B cell (primary cell): ENCODE measurements around the gene ARIH2. TPM values are rescaled to one million over a fixed set of nuclear protein-coding genes. Genes with fewer than 3 reads are reported as not detected.
A peak's percentile ranks its signal among the peaks of the same experiment; 100 is the strongest.

Experiments
- ATAC-seq: fragments of 200-7000 bp; cut with Tn5 transposase; one replicate; pipeline ENCODE4 v1.10.0; 2021; ENCODE audit warnings: low read depth, mild to moderate bottlenecking, moderate number of reproducible peaks, moderate library complexity
- CTCF ChIA-PET: fragments of 350-600 bp; sonication (Branson Sonifier 250); formaldehyde crosslinking; loops from one replicate; lab custom pipeline; 2021; ENCODE audit warnings: antibody characterized with exemption, inconsistent platforms; lab: Charles Lee
- POLR2A ChIA-PET: fragments of 350-600 bp; sonication (Branson Sonifier 250); formaldehyde crosslinking; loops from one replicate; lab custom pipeline; 2021; ENCODE audit warnings: antibody characterized with exemption; lab: Charles Lee
- DNase-seq: peaks from one replicate; pipeline ENCODE4 v3.0.0; 2013
- H2AFZ ChIP-seq: 2 replicates; pipeline ENCODE4 v1.6.1; 2012; ENCODE audit warnings: mild to moderate bottlenecking, low read depth, low read length; ENCODE audit not compliant: insufficient read depth, poor library complexity, severe bottlenecking
- H3K27ac ChIP-seq, 2 donors: 1 replicate in 1 of 2; 2 replicates in 1 of 2; pipeline ENCODE4 v1.5.1; 2012 to 2013; ENCODE audit warnings: low read length in 2 of 2, mild to moderate bottlenecking in 2 of 2, moderate library complexity in 1 of 2
- H3K27me3 ChIP-seq, 4 experiments: fragments of 200-600 bp in 1 of 4; sonication (generic) in 1 of 4; replicated peaks in 1 of 4; 1 replicate in 2 of 4; 2 replicates in 2 of 4; pipeline versions ENCODE4 v1.6.1 to v1.7.0; 2013 to 2016; ENCODE audit warnings: low read length in 3 of 4, mild to moderate bottlenecking in 2 of 4, mixed read lengths in 1 of 4, moderate library complexity in 1 of 4; ENCODE audit not compliant: insufficient read depth in 4 of 4, control insufficient read depth in 3 of 4; ENCODE audit errors: control extremely low read depth in 1 of 4
- H3K36me3 ChIP-seq, 2 experiments: replicated peaks in 1 of 2; 1 replicate in 1 of 2; 2 replicates in 1 of 2; pipeline versions ENCODE4 v1.6.1 to v1.7.1; 2013; ENCODE audit warnings: low read length in 1 of 2; ENCODE audit not compliant: insufficient read depth in 2 of 2, control insufficient read depth in 1 of 2; ENCODE audit errors: control extremely low read depth in 1 of 2, extremely low read depth in 1 of 2
- H3K4me1 ChIP-seq, 2 donors: fragments of 200-600 bp in 1 of 2; sonication (generic) in 1 of 2; 1 replicate in 1 of 2; 2 replicates in 1 of 2; pipeline versions ENCODE4 v1.5.1 to v1.6.1; 2013 to 2017; ENCODE audit warnings: low read length in 2 of 2; ENCODE audit not compliant: control insufficient read depth in 2 of 2, insufficient read depth in 2 of 2
- H3K4me2 ChIP-seq: replicated peaks from 2 replicates; pipeline ENCODE3; 2012; ENCODE audit warnings: mild to moderate bottlenecking, low read depth, low read length; ENCODE audit not compliant: poor library complexity, severe bottlenecking
- H3K4me3 ChIP-seq, 5 experiments: fragments of 200-600 bp in 1 of 5; sonication (generic) in 1 of 5; 1 replicate in 3 of 5; 2 replicates in 2 of 5; pipeline versions ENCODE4 v1.5.1 to v1.7.0; 2011 to 2016; ENCODE audit warnings: low read length in 4 of 5, mild to moderate bottlenecking in 4 of 5, low read depth in 2 of 5, control low read depth in 1 of 5, moderate library complexity in 1 of 5; ENCODE audit not compliant: insufficient read depth in 1 of 5; ENCODE audit errors: control extremely low read depth in 1 of 5, extremely low read depth in 1 of 5
- H3K79me2 ChIP-seq: fragments of 200-600 bp; sonication (generic); one replicate; pipeline ENCODE4 v1.6.0; 2016; ENCODE audit warnings: low read length; ENCODE audit not compliant: control insufficient read depth, insufficient read depth
- H3K9ac ChIP-seq: fragments of 200-600 bp; sonication (generic); 2 replicates; pipeline ENCODE4 v1.6.1; 2017; ENCODE audit warnings: mild to moderate bottlenecking, low read length, moderate library complexity
- H3K9me3 ChIP-seq, 3 donors: one replicate each; pipeline versions ENCODE4 v1.6.1 to v1.7.1; 2013; ENCODE audit warnings: low read length in 2 of 3; ENCODE audit not compliant: control insufficient read depth in 2 of 3, insufficient read depth in 1 of 3; ENCODE audit errors: control extremely low read depth in 1 of 3
- H4K20me1 ChIP-seq: 2 replicates; pipeline ENCODE4 v1.6.0; 2012; ENCODE audit warnings: mild to moderate bottlenecking, low read length; ENCODE audit not compliant: insufficient read depth, control insufficient read depth, poor library complexity, severe bottlenecking
- H3K27ac Mint-ChIP-seq: one replicate; pipeline ENCODE4 v1.8.0; 2021; ENCODE audit warnings: mixed read lengths
- H3K27me3 Mint-ChIP-seq: one replicate; pipeline ENCODE4 v1.8.0; 2021; ENCODE audit warnings: mixed read lengths
- H3K4me1 Mint-ChIP-seq: one replicate; pipeline ENCODE4 v1.8.0; 2021; ENCODE audit warnings: mixed read lengths
- H3K4me3 Mint-ChIP-seq: one replicate; pipeline ENCODE4 v1.8.0; 2021; ENCODE audit warnings: mixed read lengths
- H3K9me3 Mint-ChIP-seq: one replicate; pipeline ENCODE4 v1.8.0; 2022; ENCODE audit warnings: mixed read lengths; ENCODE audit not compliant: insufficient read depth
- CTCF ChIP-seq: fragments of 200-600 bp; IDR thresholded peaks from one replicate; pipeline ENCODE4 v1.8.0; 2022; ENCODE audit warnings: antibody characterized with exemption, mild to moderate bottlenecking
- EZH2 ChIP-seq: IDR thresholded peaks from 2 replicates; pipeline ENCODE4 v1.6.1; 2012; ENCODE audit warnings: borderline replicate concordance, low read depth, mild to moderate bottlenecking, moderate library complexity, low read length; ENCODE audit not compliant: insufficient read depth, poor library complexity, severe bottlenecking
- WGBS: methylation state at CpG from one replicate; pipeline ENCODE4 v1.1.5; 2013; ENCODE audit warnings: missing lambda C conversion rate; ENCODE audit not compliant: insufficient coverage; 5-methylcytosine and 5-hydroxymethylcytosine counted together
- intact Hi-C: fragments of 100-400 bp; cut with micrococcal nuclease; formaldehyde crosslinking; loops from one replicate; pipeline ENCODE4 v1.10.0; 2022
- polyA plus RNA-seq: library from polyadenylated mRNA; depleted of rRNA; stranded (reverse); fragments of >200 nt; gene quantifications from 2 replicates; pipeline ENCODE4 v1.2.3, GENCODE V29; 2012
- total RNA-seq, 2 donors: library from RNA; stranded (reverse); fragments of 120-200 nt in 1 of 2; gene quantifications; 1 replicate in 1 of 2; 2 replicates in 1 of 2; pipeline versions ENCODE4 v1.2.3 to v1.2.4, GENCODE V29; 2013 to 2022

ARIH2 gene
- total and polyA plus RNA-seq, 2 donors (not counting 1 experiment from before 2014, with no cell fraction given), result 114 to 148 TPM

- Histone ChIP-seq H3K9ac (no peak overlapping the region), H3K4me3 (no peak overlapping the region), H2AFZ (no peak overlapping the region), H3K4me1 (peaks cover 18 to 21% of the 10 kb centered on the region in 2 donors), H3K4me2 (no peak overlapping the region), H3K36me3 (peaks cover 0 to 8% of the 10 kb centered on the region in 2 experiments), H3K27ac (peak overlapping the region in 1 of 2 donors; percentile 66), H3K27me3 (no peaks in the 10 kb centered on the region), H3K79me2 (peaks cover 11% of the 10 kb centered on the region), H3K9me3 (no peaks in the 10 kb centered on the region), H4K20me1 (no peaks in the 10 kb centered on the region)
- POLR2A ChIA-PET, result interaction anchor here (0.7 to 1.5 kb wide), 4 partner anchors 15 to 103 kb away, joined by 3 to 9 read pairs (median 4); partner anchors contain the start of genes NDUFAF3 and WDR6
- ATAC-seq (no peak), DNase-seq (no peak)
- H3K9me3 Mint-ChIP-seq, result no peaks in the 10 kb centered on the region
- 100% methylated on average over 1 of the region's 5 CpGs for WGBS
- TF ChIP-seq CTCF, result no peak
- no peak for TF ChIP-seq EZH2
- H3K4me3 Mint-ChIP-seq, result peak overlapping the region; percentile 92
- no peak overlapping the region for H3K27ac Mint-ChIP-seq
- CTCF ChIA-PET, result interaction anchor here (0.6 to 5.5 kb wide), 6 partner anchors 14 to 376 kb away, joined by 3 to 73 read pairs (median 6); partner anchors contain the start of genes IMPDH2 and WDR6
- intact Hi-C loops, result no loop called here
- H3K27me3 Mint-ChIP-seq, result no peaks in the 10 kb centered on the region
- peaks cover 28% of the 10 kb centered on the region for H3K4me1 Mint-ChIP-seq
Measured at GRCh38 chr3:48991851-48992545, 73.4 kb downstream of the ARIH2 start.

DNA sequence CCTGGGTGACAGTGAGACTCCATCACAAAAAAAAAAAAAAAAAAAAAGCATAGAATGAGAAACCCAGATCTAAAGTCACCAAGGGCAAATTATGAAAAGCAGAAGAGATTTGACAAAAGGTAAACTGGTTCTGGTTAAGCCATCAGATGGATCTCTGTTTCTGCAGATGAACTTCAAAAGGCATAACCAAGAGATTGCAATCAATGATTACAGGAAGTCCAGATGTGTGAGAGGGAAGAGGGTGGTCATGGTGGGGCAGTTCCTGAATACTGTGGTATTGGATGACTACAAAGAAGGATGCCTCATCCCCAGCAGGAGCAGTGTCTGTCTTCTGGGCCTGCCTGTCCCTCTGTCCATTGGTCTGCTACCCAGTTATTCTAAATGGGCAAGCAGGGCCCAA, 75.2 kb downstream of the ARIH2 start:
- ATAC-seq (no peak), DNase-seq (no peak)
- Histone ChIP-seq H3K27me3 (no peaks in the 10 kb centered on the region), H4K20me1 (no peaks in the 10 kb centered on the region), H3K4me1 (peaks cover 18 to 21% of the 10 kb centered on the region in 2 donors), H3K79me2 (peaks cover 11% of the 10 kb centered on the region), H3K9ac (no peak overlapping the region), H2AFZ (no peak overlapping the region), H3K27ac (peak overlapping the region in 1 of 2 donors; percentile 9), H3K9me3 (no peaks in the 10 kb centered on the region), H3K4me2 (no peak overlapping the region), H3K4me3 (no peak overlapping the region), H3K36me3 (peaks cover 0 to 8% of the 10 kb centered on the region in 2 experiments)
- CTCF ChIA-PET, result interaction anchor here (0.6 kb wide), 1 partner anchor 212 kb away, joined by 5 read pairs; no protein-coding TSS in a partner anchor
- POLR2A ChIA-PET, result no interaction called here
- peak overlapping the region; percentile 10 for H3K27ac Mint-ChIP-seq
- no peaks in the 10 kb centered on the region for H3K9me3 Mint-ChIP-seq
- H3K27me3 Mint-ChIP-seq, result no peaks in the 10 kb centered on the region
- TF ChIP-seq CTCF, result no peak
- no peak for TF ChIP-seq EZH2
- intact Hi-C loops, result no loop called here
- H3K4me3 Mint-ChIP-seq, result no peak overlapping the region
- H3K4me1 Mint-ChIP-seq, result peaks cover 25% of the 10 kb centered on the region
